ENCODE measurements around the gene PHF2.

The PHF2 gene

GRCh38 chr9:93601063-93601462 lies 24.7 kb downstream of the PHF2 start:
- no peak for DNase-seq (ENCODE audit: low read depth in 1 of 2, low spot score in 1 of 2)
- no peak overlapping the region for H3K4me3 ChIP-seq (replicated peaks; ENCODE audit: insufficient read depth, low read length)
- TF ChIP-seq CTCF (IDR thresholded peaks at IDR 0.05; ENCODE audit: insufficient read depth, low read length), result no peak
- no peak for TF ChIP-seq REST (IDR thresholded peaks at IDR 0.05; ENCODE audit: insufficient replicate concordance, low read depth)
- TF ChIP-seq SPI1 (IDR thresholded peaks at IDR 0.05; ENCODE audit: borderline replicate concordance, low read depth), result no peak
- no peak overlapping the region for H3K27ac ChIP-seq (replicated peaks)
- no peaks in the 10 kb centered on the region for H3K27me3 ChIP-seq (ENCODE audit: insufficient read depth, poor library complexity, severe bottlenecking)

GRCh38 chr9:93601666-93602065 lies 25.3 kb downstream of the PHF2 start:
- DNase-seq (ENCODE audit: low read depth in 1 of 2, low spot score in 1 of 2), result no peak
- no peak for TF ChIP-seq SPI1 (IDR thresholded peaks at IDR 0.05; ENCODE audit: borderline replicate concordance, low read depth)
- no peak for TF ChIP-seq REST (IDR thresholded peaks at IDR 0.05; ENCODE audit: insufficient replicate concordance, low read depth)
- no peak for TF ChIP-seq GABPA (IDR thresholded peaks at IDR 0.05; ENCODE audit: low read depth)
- no peak for TF ChIP-seq POLR2AphosphoS5 (IDR thresholded peaks at IDR 0.05; ENCODE audit: low read depth)
- TF ChIP-seq CTCF (IDR thresholded peaks at IDR 0.05; ENCODE audit: insufficient read depth, low read length), result no peak
- no peak overlapping the region for H3K27ac ChIP-seq (replicated peaks)

GRCh38 chr9:93603011-93603410 lies 26.6 kb downstream of the PHF2 start:
- no peak for DNase-seq (ENCODE audit: low read depth in 1 of 2, low spot score in 1 of 2)
- no peak overlapping the region for H3K27ac ChIP-seq (replicated peaks)
- TF ChIP-seq REST (IDR thresholded peaks at IDR 0.05; ENCODE audit: insufficient replicate concordance, low read depth) (no peak), GABPA (IDR thresholded peaks at IDR 0.05; ENCODE audit: low read depth) (no peak), POLR2AphosphoS5 (IDR thresholded peaks at IDR 0.05; ENCODE audit: low read depth) (no peak), SPI1 (IDR thresholded peaks at IDR 0.05; ENCODE audit: borderline replicate concordance, low read depth) (no peak), CTCF (IDR thresholded peaks at IDR 0.05; ENCODE audit: insufficient read depth, low read length) (no peak)
- no peaks in the 10 kb centered on the region for H3K27me3 ChIP-seq (ENCODE audit: insufficient read depth, poor library complexity, severe bottlenecking)
- H3K4me3 ChIP-seq (replicated peaks; ENCODE audit: insufficient read depth, low read length), result no peak overlapping the region

More at GRCh38 chr9:93601666-93602065, 25.3 kb downstream of the PHF2 start:
- Histone ChIP-seq H3K4me3 (replicated peaks; ENCODE audit: insufficient read depth, low read length) (no peak overlapping the region), H3K27me3 (ENCODE audit: insufficient read depth, poor library complexity, severe bottlenecking) (no peaks in the 10 kb centered on the region)
